Mesendoderm (in vitro differentiated cells): ENCODE measurements around the gene TBPL1.

Experiments used
- DNase-seq: peaks from one replicate; pipeline ENCODE4 v3.0.0; 2013
- H2AK5ac ChIP-seq: 2 replicates; pipeline ENCODE4 v1.6.1; 2013; ENCODE audit warnings: low read length, inconsistent platforms
- H2BK120ac ChIP-seq: 2 replicates; pipeline ENCODE4 v1.6.1; 2013; ENCODE audit warnings: low read depth, mild to moderate bottlenecking, low read length, moderate library complexity, mixed read lengths
- H2BK15ac ChIP-seq: replicated peaks from 2 replicates; pipeline ENCODE4 v1.6.1; 2013; ENCODE audit warnings: low read depth, mild to moderate bottlenecking, moderate library complexity
- H2BK5ac ChIP-seq: 2 replicates; pipeline ENCODE4 v1.6.1; 2013; ENCODE audit warnings: low read length, inconsistent platforms
- H3K18ac ChIP-seq: 2 replicates; pipeline ENCODE4 v1.6.1; 2013; ENCODE audit warnings: mild to moderate bottlenecking, low read length, mixed read lengths
- H3K23ac ChIP-seq: one replicate; pipeline ENCODE4 v1.6.1; 2013; ENCODE audit warnings: low read length
- H3K27ac ChIP-seq: 2 replicates; pipeline ENCODE4 v1.5.1; 2013; ENCODE audit warnings: low read depth, mild to moderate bottlenecking, inconsistent platforms, low read length, moderate library complexity
- H3K27me3 ChIP-seq: 2 replicates; pipeline ENCODE4 v1.6.1; 2013; ENCODE audit warnings: low read length, control low read depth, mild to moderate bottlenecking, inconsistent platforms; ENCODE audit not compliant: insufficient read depth, poor library complexity
- H3K36me3 ChIP-seq: 2 replicates; pipeline ENCODE4 v1.6.1; 2013; ENCODE audit warnings: low read length, inconsistent platforms; ENCODE audit not compliant: control insufficient read depth, insufficient read depth
- H3K4ac ChIP-seq: one replicate; pipeline ENCODE4 v1.6.1; 2013; ENCODE audit warnings: low read depth, mild to moderate bottlenecking, low read length, moderate library complexity
- H3K4me1 ChIP-seq: 2 replicates; pipeline ENCODE4 v1.6.1; 2013; ENCODE audit warnings: low read depth, low read length, inconsistent platforms; ENCODE audit not compliant: control insufficient read depth
- H3K4me2 ChIP-seq: 2 replicates; pipeline ENCODE4 v1.6.1; 2013; ENCODE audit warnings: low read length
- H3K4me3 ChIP-seq: 2 replicates; pipeline ENCODE4 v1.5.1; 2013; ENCODE audit warnings: mild to moderate bottlenecking, low read length
- H3K56ac ChIP-seq: one replicate; pipeline ENCODE4 v1.6.1; 2013; ENCODE audit warnings: low read length
- H3K79me1 ChIP-seq: 2 replicates; pipeline ENCODE4 v1.6.1; 2013; ENCODE audit warnings: low read length, inconsistent platforms
- H3K79me2 ChIP-seq: 2 replicates; pipeline ENCODE4 v1.6.1; 2013; ENCODE audit warnings: mild to moderate bottlenecking, low read length; ENCODE audit not compliant: control insufficient read depth, insufficient read depth
- H3K9ac ChIP-seq: 2 replicates; pipeline ENCODE4 v1.6.1; 2013; ENCODE audit warnings: low read length, inconsistent platforms
- H4K5ac ChIP-seq: one replicate; pipeline ENCODE4 v1.6.1; 2013; ENCODE audit warnings: low read length
- H4K8ac ChIP-seq: one replicate; pipeline ENCODE4 v1.6.1; 2013; ENCODE audit warnings: low read depth, mild to moderate bottlenecking, control low read depth, low read length, moderate library complexity
- WGBS: extraction: QIAGEN DNeasy Blood & Tissue Kit; methylation state at CpG from one replicate; pipeline ENCODE4 v1.1.7; 2013; ENCODE audit warnings: low lambda C conversion rate, missing lambda C conversion rate; ENCODE audit not compliant: insufficient coverage; ENCODE audit errors: extremely low coverage; 5-methylcytosine and 5-hydroxymethylcytosine counted together

Gene TBPL1

GRCh38 chr6:133947302-133947900, 5.6 kb upstream of the TBPL1 start:
- no peaks in the 10 kb centered on the region for H3K4me1 ChIP-seq
- no peak overlapping the region for H3K4ac ChIP-seq
- H2BK5ac ChIP-seq = no peak overlapping the region
- H2AK5ac ChIP-seq = no peak overlapping the region
- H3K9ac ChIP-seq = no peak overlapping the region
- no peak overlapping the region for H3K4me2 ChIP-seq
- whole genome bisulfite sequencing = no CpG with 5 or more reads among the region's 1 CpG
- no peaks in the 10 kb centered on the region for H3K27me3 ChIP-seq
- no peak overlapping the region for H3K56ac ChIP-seq
- H2BK120ac ChIP-seq = no peak overlapping the region
- no peaks in the 10 kb centered on the region for H3K79me1 ChIP-seq
- H3K27ac ChIP-seq = no peak overlapping the region
- H4K5ac ChIP-seq = no peak overlapping the region
- no peaks in the 10 kb centered on the region for H3K36me3 ChIP-seq
- no peak overlapping the region for H4K8ac ChIP-seq
- no peaks in the 10 kb centered on the region for H3K79me2 ChIP-seq
- H2BK15ac ChIP-seq = no peak overlapping the region
- H3K4me3 ChIP-seq = no peak overlapping the region
- no peak overlapping the region for H3K18ac ChIP-seq
- no peak for DNase-seq
- H3K23ac ChIP-seq = no peak overlapping the region

DNA sequence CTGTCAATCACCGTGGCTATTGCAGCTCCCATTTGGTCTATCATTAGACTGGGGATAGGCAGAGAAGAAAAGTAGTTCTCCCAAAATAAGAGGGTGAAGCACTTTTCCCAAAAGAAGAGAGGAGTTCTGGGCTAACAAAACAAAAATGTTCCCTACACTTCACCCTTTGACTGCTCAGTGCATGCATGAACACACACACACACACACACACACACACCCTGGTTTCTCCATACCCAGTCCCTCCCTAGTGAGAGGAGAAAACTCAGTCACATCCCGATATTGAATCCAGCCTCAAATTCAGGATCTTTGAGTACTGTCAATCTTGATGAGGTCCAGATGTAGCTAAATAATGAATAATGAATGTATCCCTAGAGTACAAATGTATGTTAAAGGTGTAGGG, 4.6 kb upstream of the TBPL1 start:
- Histone ChIP-seq H3K4ac (no peak overlapping the region), H3K56ac (no peak overlapping the region), H4K8ac (no peak overlapping the region), H2BK120ac (no peak overlapping the region), H3K23ac (no peak overlapping the region), H2AK5ac (no peak overlapping the region), H3K9ac (no peak overlapping the region), H2BK15ac (no peak overlapping the region), H4K5ac (no peak overlapping the region), H3K27ac (no peak overlapping the region), H3K4me1 (no peaks in the 10 kb centered on the region), H2BK5ac (no peak overlapping the region), H3K36me3 (no peaks in the 10 kb centered on the region), H3K79me1 (no peaks in the 10 kb centered on the region), H3K27me3 (no peaks in the 10 kb centered on the region), H3K4me3 (no peak overlapping the region), H3K18ac (no peak overlapping the region), H3K4me2 (no peak overlapping the region), H3K79me2 (peaks cover under 1% of the 10 kb centered on the region)
- no peak for DNase-seq
- WGBS = no CpG with 5 or more reads among the region's 2 CpGs

- no peak overlapping the region for H3K4me3 ChIP-seq
- peaks cover 3% of the 10 kb centered on the region for H3K4me1 ChIP-seq
- no peak overlapping the region for H3K18ac ChIP-seq
- H2BK5ac ChIP-seq = no peak overlapping the region
- no peak overlapping the region for H3K27ac ChIP-seq
- no peak overlapping the region for H3K23ac ChIP-seq
- peaks cover 19% of the 10 kb centered on the region for H3K79me2 ChIP-seq
- no peaks in the 10 kb centered on the region for H3K27me3 ChIP-seq
- no peak overlapping the region for H3K56ac ChIP-seq
- H3K4me2 ChIP-seq = no peak overlapping the region
- H2BK120ac ChIP-seq = no peak overlapping the region
- no peaks in the 10 kb centered on the region for H3K36me3 ChIP-seq
- peaks cover 2% of the 10 kb centered on the region for H3K79me1 ChIP-seq
- DNase-seq = no peak
- no peak overlapping the region for H2AK5ac ChIP-seq
- WGBS = no CpG with 5 or more reads among the region's 4 CpGs
- H3K9ac ChIP-seq = no peak overlapping the region
- H3K4ac ChIP-seq = no peak overlapping the region
- H2BK15ac ChIP-seq = no peak overlapping the region
- H4K5ac ChIP-seq = no peak overlapping the region
- H4K8ac ChIP-seq = no peak overlapping the region
These were observed 1.8 kb upstream of the TBPL1 start for GRCh38 chr6:133951227-133951626.

DNA sequence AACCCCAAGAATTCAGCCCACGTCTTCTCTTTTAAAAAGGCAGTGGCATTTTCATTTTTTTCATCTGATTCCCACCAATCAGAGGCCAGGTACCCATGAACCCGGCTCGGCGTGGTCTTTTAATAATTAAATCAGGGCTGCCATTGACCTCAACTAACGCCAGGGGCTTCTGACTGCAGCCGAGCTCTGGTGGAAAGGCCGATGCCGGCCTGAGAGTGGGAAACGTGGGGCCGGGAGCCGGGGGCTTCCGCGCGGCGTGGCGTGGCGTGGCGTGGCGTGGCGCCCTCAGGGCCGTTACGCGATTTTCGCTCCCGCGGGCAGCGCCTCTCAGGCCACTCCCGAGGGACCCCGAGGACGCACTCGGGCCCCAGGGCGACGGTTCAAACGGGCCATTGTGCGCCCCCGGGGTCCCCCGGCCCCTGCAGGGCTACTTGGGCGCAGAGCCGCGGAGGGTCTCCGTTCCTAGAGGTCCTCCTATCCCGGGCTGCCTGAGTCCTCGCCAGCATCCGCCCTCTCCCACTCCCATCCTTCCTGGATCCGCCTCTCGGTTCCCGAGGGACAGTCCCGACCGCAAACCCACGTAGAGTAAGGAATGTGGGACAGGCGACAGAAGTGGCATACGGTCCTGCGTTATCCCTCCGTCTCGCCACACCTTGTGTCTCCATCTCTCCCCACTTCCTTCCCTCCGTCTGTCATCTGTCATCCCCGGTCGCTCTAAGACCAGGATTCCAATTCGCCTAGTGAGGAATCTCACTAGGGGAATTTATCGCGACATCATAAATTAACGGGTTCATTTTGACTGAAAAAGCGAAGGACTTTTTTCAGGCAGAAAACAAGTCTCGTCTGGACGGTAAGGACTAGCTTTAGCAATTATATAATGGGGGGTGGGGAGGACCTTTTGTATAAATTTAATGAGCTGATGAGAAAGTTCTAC, 876 bp upstream of the TBPL1 start:
- Histone ChIP-seq H3K79me2 (peaks cover 26% of the 10 kb centered on the region), H3K27ac (no peak overlapping the region), H3K4me2 (peak overlapping the region; percentile 37), H3K56ac (peak overlapping the region; percentile 77), H2AK5ac (no peak overlapping the region), H3K4me3 (peak overlapping the region; percentile 39), H3K9ac (peak overlapping the region; percentile 14), H2BK5ac (no peak overlapping the region), H4K8ac (no peak overlapping the region), H3K23ac (no peak overlapping the region), H3K18ac (peak overlapping the region; percentile 61), H3K4me1 (peaks cover 3% of the 10 kb centered on the region), H4K5ac (no peak overlapping the region), H3K27me3 (no peaks in the 10 kb centered on the region), H2BK15ac (no peak overlapping the region), H3K36me3 (no peaks in the 10 kb centered on the region), H3K4ac (no peak overlapping the region), H2BK120ac (no peak overlapping the region), H3K79me1 (peaks cover 2% of the 10 kb centered on the region)
- WGBS = no CpG with 5 or more reads among the region's 65 CpGs
- peak; percentile 84 for DNase-seq

- WGBS = no CpG with 5 or more reads among the region's 23 CpGs
- H3K27ac ChIP-seq = no peak overlapping the region
These were observed 801 bp downstream of the TBPL1 start for GRCh38 chr6:133953634-133954415.

More at GRCh38 chr6:133953634-133954415, 801 bp downstream of the TBPL1 start:
- peak; percentile 29 for DNase-seq
- H3K4ac ChIP-seq = peak overlapping the region; percentile 40
- no peaks in the 10 kb centered on the region for H3K27me3 ChIP-seq
- H2AK5ac ChIP-seq = no peak overlapping the region
- H3K4me3 ChIP-seq = peak overlapping the region; percentile 88
- H3K4me2 ChIP-seq = peak overlapping the region; percentile 69
- H3K79me2 ChIP-seq = peaks cover 38% of the 10 kb centered on the region
- H3K36me3 ChIP-seq = no peaks in the 10 kb centered on the region
- H3K79me1 ChIP-seq = peaks cover 5% of the 10 kb centered on the region
- no peak overlapping the region for H2BK15ac ChIP-seq
- peaks cover 3% of the 10 kb centered on the region for H3K4me1 ChIP-seq
- no peak overlapping the region for H3K23ac ChIP-seq
- H2BK5ac ChIP-seq = no peak overlapping the region
- peak overlapping the region; percentile 5 for H3K18ac ChIP-seq
- H3K56ac ChIP-seq = peak overlapping the region; percentile 96
- no peak overlapping the region for H4K8ac ChIP-seq
- peak overlapping the region; percentile 88 for H3K9ac ChIP-seq
- H4K5ac ChIP-seq = no peak overlapping the region
- no peak overlapping the region for H2BK120ac ChIP-seq
